ENCODE data around the gene TBL2.
"Not testable (repeated sequence)": the region's sequence is repeated elsewhere in the genome, so short reads cannot be mapped to it uniquely, and the experiment has no call there.

DNA sequence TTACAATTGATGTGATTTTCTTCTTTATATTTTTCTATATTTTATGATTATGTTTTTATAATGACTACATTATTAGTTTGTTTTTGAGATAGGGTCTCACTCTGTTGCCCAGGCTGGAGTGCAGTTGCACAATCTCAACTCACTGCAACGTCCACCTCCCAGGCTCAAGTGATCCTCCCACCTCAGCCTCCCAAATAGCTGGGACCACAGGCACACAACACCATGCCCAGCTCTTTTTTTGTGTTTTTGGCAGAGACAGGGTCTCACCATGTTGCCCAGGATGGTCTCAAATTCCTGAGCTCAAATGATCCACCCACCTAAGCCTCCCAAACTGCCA is 52.3 kb downstream of the TBL2 start:
- TF ChIP-seq, protein P1, sequence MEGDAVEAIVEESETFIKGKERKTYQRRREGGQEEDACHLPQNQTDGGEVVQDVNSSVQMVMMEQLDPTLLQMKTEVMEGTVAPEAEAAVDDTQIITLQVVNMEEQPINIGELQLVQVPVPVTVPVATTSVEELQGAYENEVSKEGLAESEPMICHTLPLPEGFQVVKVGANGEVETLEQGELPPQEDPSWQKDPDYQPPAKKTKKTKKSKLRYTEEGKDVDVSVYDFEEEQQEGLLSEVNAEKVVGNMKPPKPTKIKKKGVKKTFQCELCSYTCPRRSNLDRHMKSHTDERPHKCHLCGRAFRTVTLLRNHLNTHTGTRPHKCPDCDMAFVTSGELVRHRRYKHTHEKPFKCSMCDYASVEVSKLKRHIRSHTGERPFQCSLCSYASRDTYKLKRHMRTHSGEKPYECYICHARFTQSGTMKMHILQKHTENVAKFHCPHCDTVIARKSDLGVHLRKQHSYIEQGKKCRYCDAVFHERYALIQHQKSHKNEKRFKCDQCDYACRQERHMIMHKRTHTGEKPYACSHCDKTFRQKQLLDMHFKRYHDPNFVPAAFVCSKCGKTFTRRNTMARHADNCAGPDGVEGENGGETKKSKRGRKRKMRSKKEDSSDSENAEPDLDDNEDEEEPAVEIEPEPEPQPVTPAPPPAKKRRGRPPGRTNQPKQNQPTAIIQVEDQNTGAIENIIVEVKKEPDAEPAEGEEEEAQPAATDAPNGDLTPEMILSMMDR (IDR thresholded peaks at IDR 0.05): not testable (repeated sequence)
- TF ChIP-seq POLR2A (IDR thresholded peaks at IDR 0.05); POLR2AphosphoS5 (IDR thresholded peaks at IDR 0.05); EP300 (IDR thresholded peaks at IDR 0.05; ENCODE audit: low read depth): not testable (repeated sequence)
